DLD1 (cell line): Measurements from ENCODE around the gene ZNF687.

ENCODE experiments used
- in situ Hi-C: cut with HindIII; loops from 2 replicates; pipeline ENCODE4 v1.10.0; 2017; ENCODE audit warnings: low sequenced_read_pairs

The ZNF687 gene, protein sequence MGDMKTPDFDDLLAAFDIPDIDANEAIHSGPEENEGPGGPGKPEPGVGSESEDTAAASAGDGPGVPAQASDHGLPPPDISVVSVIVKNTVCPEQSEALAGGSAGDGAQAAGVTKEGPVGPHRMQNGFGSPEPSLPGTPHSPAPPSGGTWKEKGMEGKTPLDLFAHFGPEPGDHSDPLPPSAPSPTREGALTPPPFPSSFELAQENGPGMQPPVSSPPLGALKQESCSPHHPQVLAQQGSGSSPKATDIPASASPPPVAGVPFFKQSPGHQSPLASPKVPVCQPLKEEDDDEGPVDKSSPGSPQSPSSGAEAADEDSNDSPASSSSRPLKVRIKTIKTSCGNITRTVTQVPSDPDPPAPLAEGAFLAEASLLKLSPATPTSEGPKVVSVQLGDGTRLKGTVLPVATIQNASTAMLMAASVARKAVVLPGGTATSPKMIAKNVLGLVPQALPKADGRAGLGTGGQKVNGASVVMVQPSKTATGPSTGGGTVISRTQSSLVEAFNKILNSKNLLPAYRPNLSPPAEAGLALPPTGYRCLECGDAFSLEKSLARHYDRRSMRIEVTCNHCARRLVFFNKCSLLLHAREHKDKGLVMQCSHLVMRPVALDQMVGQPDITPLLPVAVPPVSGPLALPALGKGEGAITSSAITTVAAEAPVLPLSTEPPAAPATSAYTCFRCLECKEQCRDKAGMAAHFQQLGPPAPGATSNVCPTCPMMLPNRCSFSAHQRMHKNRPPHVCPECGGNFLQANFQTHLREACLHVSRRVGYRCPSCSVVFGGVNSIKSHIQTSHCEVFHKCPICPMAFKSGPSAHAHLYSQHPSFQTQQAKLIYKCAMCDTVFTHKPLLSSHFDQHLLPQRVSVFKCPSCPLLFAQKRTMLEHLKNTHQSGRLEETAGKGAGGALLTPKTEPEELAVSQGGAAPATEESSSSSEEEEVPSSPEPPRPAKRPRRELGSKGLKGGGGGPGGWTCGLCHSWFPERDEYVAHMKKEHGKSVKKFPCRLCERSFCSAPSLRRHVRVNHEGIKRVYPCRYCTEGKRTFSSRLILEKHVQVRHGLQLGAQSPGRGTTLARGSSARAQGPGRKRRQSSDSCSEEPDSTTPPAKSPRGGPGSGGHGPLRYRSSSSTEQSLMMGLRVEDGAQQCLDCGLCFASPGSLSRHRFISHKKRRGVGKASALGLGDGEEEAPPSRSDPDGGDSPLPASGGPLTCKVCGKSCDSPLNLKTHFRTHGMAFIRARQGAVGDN

DNA sequence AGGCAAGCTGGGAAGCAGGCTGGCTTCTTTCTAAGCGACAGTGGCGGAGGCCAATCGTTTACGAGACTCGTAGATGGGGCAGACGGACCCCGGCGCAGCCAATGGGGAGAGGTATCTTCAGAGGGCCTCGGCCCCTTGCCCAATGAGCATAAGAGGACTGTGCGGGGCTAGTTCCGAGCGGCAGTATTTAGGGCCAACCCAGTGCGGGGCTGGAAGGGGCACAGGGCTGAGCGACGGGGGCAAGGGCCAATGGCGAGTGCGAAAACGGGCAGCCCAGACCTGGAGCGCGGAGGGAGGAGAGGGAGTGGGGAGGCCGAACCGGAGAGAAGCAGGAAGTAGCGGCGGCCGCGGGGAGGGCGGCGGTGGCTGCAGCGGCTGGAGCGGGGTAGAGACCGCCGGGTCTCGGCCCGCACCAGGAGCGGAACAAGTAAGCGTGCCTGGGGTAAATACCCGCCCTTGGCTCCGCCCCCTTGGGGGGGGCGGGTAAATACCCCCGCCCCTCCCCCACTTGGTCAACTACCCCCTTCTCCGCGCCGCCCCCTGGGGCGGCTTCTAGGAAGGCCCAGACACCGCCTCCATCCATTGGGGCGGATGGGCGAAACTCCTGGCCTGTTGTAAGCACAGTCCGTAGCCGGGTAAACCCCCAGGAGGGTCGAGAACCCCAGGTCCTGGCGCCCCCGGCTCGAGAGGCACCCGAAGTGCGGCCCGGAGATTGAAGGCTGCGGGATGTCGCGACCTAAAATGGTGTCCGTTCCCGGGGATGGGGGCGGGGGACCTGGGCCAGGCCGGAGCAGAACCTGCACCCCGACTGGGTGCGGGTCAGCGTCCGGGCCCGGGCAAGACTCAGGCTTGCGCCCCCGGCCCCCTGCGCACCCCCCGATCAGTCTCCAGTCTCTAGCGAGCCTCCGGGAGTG is at the start of gene ZNF687:
TSS of gene ZNF687 (plus strand) at position 331 of the 914 bp plus-strand sequence. CDS start 3,993 bp downstream, outside the sequence.
- in situ Hi-C loops, result no loop called here

DNA sequence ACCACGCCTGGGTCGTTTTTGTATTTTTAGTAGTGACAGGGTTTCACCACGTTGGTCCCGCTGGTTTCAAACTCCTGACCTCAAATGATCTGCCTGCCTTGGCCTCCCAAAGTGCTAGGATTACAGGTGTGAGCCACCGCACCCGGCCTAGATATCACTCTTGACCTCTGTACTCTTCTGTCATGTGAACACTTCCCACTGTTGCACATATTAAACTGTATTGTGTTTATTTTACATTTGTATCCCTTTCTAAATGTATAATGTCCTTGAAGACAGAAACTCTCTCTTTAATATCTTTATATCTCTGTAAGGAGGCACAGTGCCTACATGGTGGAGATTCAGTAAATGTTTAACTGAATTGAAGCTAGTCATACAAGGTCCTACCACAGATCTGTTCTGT is 46.9 kb upstream of the ZNF687 start:
- in situ Hi-C loops, result no loop called here

DNA sequence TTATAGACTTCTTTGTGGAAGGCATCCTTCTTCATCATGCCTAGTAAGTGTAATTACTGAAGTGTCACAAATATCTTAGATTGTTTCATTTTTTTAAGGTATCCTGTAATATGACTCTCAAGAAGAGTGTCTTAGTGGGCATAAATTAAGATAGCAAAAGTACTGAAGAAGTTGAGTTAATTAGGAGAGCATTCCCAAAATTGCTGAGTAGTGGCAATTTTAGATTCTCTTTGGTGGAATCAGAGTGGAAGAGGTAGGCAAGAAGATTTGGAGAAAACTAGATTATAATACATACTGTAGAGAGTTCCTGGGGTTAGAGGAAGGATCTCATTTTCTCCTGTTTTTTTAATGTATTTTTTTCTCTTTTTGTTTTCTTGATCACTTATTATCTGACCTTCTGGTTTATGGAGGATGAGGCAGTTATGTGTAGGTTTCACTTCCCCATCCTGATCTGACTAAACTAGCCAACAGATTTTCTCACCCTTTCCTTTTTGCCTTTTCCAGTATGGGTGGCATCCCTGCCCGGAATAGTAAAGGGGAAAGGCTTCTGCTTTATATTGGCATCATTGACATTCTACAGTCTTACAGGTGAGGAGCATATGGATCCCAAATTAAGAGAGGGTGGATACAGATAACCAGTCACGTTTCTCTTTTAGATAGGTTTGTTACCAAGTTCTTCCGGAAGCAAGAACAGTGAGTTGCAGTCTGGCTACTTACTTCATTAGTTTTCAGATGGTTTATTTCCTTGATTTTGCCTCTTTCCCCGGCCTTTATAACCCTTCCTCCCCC is 44.2 kb upstream of the ZNF687 start:
- in situ Hi-C loops, result no loop called here

GRCh38 chr1:151238467-151238739 is 43.7 kb upstream of the ZNF687 start:
- in situ Hi-C loops, result no loop called here

GRCh38 chr1:151242442-151242841 is 39.7 kb upstream of the ZNF687 start:
- in situ Hi-C loops, result no loop called here

DNA sequence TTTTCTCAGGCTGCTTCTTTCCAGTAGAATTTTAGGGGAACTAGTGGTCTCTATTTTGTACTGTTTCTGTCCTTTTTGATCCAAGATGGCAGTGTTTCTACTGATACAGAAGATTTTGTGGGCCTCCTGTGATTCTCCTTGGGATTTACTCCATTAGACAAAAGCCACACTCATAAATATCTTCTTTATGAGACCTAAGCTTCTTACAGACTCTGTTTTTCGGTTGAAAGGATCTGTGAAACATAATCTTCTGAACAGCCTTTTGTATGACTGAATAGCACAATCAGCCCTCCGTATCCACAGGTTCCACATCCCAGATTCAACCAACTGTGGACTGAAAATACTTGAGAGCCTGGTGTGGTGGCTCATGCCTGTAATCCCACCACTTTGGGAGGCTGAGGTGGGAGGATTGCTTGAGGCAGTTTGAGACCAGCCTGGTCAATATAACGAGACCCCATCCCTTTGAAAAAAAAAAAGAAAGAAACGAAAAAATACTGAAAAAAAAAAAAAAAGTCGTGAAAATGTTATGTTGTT is 38.3 kb upstream of the ZNF687 start:
- in situ Hi-C loops, result no loop called here

DNA sequence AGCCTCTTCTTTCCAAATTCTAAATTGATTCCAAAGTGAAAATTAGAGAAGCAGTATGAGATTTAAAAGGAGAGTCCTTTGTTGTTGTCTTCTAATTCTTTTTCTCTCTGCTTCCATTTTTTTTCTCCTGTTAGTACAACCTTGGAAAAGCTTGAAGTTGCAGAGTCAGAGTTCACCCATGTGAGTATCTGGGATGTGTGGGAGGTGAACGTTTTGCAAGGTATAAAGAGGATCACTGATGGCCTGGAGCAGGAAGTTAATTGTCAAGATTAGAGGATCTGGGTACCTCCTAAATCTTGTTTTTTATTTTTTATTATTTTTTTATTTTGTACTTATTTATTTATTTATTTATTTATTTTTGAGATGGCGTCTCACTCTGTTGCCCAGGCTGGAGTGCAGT is 35.3 kb upstream of the ZNF687 start:
- in situ Hi-C loops, result no loop called here

- in situ Hi-C loops, result no loop called here
These were observed 30.2 kb upstream of the ZNF687 start for GRCh38 chr1:151251656-151252470.

DNA sequence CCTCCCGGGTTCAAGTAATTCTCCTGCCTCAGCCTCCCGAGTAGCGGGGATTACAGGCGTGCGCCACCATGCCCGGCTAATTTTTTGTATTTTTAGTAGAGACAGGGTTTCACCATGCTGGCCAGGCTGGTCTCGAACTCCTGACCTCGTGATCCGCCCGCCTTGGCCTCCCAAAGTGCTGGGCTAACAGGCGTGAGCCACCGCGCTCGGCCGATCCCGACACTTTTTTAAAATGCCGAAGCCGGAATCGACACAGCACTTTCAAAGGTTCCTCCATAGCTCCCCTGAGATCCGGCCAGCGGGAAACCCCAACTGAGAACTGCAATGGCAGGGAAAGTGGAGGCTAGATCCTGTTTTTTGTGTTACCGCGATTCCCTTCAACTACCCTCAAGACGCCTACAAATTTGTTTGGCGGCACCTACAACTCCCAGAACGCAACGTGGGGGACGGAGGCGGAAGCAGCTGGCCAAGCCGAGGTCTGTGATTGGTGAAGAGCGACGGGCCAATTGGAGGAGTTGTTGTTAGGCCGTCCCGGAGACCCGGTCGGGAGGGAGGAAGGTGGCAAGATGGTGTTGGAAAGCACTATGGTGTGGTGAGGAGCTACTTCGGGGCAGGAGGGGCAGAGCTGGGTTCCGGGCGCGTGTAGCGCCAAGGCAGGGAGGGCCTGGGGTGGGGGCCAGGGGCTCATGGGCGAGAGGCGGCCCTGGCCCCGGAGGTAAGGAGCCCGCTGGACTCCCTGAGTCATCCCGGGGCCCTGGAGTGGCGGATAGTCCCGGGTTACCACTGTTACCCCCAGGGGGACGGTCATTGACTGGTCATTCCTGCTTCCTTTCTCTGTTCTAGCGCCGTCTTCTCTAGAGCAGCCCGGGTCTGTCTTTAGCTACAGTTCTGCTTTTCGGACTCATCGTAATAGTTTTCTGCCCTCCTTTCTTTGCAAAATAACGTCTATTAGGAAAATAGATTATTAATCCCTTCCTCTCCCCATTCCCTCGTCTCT is 27.6 kb upstream of the ZNF687 start, which contains the start of gene PSMD4:
TSS of gene PSMD4 (plus strand) at position 518 of the 997 bp plus-strand sequence. CDS start at position 567, 49 bp downstream.
- in situ Hi-C loops, result no loop called here

DNA sequence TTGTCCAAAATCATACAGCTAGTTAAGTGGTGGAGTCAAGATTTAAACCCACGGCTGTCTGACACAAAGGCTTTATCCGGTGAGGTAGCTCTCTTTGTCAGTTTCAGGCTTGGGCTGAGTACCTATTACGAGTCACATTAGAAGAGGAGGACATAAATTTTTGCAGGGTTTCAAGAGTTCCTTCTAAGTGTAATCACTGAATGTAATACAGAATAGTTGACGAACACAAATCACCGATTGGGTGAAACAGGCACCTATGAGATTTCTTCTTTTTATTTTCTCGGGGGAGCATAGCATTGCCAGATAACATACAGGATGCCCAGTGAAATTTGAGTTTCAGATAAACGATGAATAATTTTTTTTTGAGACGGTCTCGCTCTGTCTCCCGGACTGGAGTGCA is 26.7 kb upstream of the ZNF687 start:
- in situ Hi-C loops, result no loop called here

DNA sequence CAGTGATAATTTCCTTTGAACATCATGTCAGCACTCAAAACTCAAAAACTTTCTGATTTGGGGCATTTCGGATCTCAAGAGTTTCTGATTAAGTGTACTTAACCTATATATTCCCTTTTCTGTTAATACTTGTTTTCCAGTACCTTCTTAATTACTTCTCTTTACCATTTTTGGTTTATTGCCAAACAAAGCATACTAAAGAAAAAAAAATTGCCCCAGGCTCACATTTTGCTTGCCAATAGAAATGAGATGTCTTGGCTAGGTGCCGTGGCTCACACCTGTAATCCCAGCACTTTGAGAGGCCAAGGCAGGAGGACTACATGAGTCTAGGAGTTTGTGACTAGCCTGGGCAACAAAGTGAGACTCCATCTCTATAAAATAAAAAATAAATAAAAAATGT is 22.7 kb upstream of the ZNF687 start:
- in situ Hi-C loops, result no loop called here

- in situ Hi-C loops, result no loop called here
These were observed 16.5 kb upstream of the ZNF687 start for GRCh38 chr1:151265446-151266236.

DNA sequence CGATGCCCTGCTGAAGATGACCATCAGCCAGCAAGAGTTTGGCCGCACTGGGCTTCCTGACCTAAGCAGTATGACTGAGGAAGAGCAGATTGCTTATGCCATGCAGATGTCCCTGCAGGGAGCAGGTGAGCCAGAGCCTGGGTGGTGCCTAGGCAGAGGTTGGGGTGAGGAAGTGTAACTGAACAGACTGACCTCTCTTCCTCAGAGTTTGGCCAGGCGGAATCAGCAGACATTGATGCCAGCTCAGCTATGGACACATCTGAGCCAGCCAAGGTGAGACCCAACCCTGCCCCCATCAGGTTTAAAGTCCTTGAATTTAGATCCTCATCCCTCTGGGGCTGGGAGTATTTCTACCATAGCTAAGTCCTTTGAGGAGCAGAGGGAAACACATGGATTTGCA is 15.8 kb upstream of the ZNF687 start:
- in situ Hi-C loops, result no loop called here

- in situ Hi-C loops, result no loop called here
These were observed 15.3 kb upstream of the ZNF687 start for GRCh38 chr1:151266821-151267220.

DNA sequence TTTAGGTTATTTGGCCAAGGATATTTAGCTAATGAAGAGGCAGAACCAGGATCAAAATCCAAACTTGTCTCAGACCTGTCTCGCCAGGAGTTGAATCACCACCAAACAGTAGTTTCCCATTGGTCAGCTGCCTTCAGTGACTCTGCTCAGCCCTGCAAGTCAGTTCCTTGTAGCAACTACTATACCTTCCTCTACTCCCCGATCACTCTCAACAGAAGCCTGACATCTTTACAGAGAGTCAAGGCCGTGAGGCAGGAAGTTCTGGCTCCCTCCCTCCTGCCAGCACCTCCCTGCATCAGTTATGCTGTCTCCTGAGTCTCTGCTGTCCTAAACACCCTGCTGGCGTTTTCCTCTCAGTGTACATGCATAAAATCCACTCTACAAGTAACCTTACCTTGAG is 14.3 kb upstream of the ZNF687 start:
- in situ Hi-C loops, result no loop called here

DNA sequence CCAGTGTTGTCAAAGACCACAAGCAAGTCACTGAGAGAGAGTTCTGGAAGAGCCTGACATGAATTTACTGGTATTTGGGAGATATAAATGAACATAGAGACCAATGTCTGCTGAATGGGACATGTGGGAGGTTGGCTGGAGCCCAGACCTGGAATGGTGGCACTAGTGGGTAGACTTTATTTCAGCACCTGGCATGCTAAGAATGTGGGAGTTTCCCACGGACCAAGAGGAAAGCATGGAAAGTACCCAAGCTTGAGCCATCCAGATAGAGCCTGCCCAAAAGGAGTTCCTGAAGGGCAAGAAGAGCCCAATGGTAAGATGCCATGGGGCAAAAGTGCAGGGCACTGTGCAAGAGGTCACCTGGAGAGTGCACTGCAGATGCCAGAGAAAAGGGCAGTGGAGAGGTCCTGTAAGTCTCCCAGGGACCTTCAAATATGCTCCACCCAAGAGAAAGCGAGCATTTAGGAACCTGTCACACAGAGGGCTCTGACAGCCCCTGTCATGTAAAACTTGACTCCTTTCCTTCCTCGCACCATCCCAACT is 8.1 kb upstream of the ZNF687 start:
- in situ Hi-C loops, result no loop called here
